GM21786 (cell line): ENCODE results near the gene SSTR4.

Source experiments
- ATAC-seq: cut with Tn5 transposase; IDR thresholded peaks from one replicate; pipeline ENCODE4 v1.9.1; 2021; ENCODE audit not compliant: unreplicated experiment

Gene SSTR4

GRCh38 chr20:23085436-23086055 lies 50.4 kb downstream of the SSTR4 start:
- no peak for ATAC-seq

- peak; percentile 75 for ATAC-seq
These were observed 51.0 kb downstream of the SSTR4 start, which contains the start of gene CD93 for GRCh38 chr20:23086056-23086566. TSS of gene CD93 (minus strand) at chr20:23086324. CDS start at chr20:23086192, 132 bp downstream.

- ATAC-seq = no peak
These were observed 51.9 kb downstream of the SSTR4 start for GRCh38 chr20:23086931-23087411.

- ATAC-seq = no peak
These were observed 52.6 kb downstream of the SSTR4 start for GRCh38 chr20:23087587-23088251.
